Measurements from ENCODE around the gene ZNF3. TPM values are rescaled to one million over a fixed set of nuclear protein-coding genes. Genes with fewer than 3 reads are reported as not detected.

ZNF3 gene
- total RNA-seq, 1 donor from 2014 or later: 37.0 TPM

DNA sequence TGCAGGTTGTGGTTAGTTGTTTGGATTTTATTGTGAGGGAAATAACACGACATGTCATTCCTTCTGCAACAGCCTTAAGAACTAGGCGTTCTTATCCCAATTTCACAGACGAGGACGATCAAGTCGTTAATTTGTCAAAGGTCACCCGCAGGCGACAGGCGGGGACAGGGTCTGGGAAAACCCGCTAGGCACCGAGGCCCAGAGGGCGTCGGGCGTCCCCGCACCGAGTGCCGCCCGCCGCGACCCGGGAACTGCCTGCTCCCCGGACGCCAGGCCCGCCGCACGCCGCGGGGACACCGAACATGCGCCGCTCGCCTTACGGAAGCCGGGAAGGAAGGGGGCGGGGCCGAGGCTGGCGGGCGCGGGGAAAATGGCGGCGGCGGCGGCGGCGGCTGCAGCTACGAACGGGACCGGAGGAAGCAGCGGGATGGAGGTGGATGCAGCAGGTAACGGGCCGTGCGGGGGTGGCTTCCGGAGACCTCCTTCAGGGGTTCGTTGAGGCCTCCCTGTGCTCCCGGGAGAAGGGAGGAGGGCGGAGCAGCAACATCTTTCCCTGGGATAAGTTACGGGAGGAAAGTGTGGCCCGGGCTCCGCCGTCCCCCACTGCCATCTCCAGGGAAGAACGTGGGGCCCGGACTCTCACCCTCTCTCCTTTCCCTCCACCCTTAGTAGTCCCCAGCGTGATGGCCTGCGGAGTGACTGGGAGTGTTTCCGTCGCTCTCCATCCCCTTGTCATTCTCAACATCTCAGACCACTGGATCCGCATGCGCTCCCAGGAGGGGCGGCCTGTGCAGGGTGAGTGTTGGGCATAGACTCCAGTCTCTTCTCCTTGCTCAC lies 7.3 kb upstream of the ZNF3 start, which contains the start of gene COPS6:
Gene COPS6 (plus strand): TSS at position 349 of the 837 bp plus-strand sequence. CDS start 22 bp downstream, at position 371.
- DNase-seq (ENCODE audit: low read depth): no peak

DNA sequence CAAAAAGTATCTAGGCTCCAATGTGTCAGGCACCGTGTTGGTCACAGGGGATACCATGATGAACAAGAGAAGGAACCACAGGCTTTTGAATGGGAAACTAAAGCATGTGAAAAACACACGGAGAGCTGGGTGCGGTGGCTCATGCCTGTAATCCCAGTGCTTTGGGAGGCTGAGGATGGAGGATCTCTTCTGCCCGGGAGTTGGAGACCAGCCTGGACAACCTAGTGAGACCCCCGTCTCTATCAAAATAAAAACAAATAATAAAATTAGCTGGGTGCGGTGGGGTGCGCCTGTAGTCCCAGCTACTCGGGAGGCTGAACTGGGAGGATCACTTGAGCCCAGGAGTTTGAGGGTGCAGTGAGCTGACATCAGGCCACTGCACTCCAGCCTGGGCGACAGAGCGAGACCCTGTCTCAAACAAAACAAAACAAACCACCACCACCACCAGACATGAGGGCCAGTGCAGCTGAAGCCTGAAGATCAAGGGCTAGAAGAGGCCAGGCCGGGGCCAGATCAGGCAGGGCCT lies 6.6 kb upstream of the ZNF3 start:
- no peak for DNase-seq (ENCODE audit: low read depth)

DNA sequence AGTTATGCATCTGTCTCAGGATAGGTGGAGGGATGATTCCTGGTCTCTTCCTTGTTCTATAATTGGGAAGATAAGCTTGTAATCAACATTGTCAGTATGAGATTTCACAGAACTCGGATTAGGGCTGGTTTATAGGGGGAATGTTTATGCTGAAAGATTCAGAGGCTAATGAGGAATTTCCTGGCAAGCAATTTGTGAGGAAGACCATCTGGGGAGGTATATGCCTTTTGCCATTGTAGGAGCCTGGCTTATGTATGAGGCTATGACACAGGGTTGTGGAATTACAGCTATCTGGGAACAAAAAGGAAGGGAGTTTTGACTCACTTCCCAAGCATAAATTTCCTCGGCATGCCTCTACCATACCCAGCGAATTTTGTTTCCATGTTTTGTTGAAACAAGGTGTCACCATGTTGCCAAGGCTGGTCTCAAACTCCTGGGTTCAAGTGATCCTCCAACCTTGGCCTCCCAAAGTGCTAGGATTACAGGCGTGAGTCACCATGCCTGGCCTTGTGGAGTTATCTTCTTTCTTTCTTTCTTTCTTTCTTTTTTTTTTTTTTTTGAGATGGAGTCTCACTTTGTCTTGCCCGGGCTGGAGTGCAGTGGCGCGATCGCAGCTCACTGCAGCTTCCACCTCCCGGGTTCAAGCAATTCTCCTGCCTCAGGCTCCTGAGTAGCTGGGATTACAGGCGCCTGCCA lies 5.7 kb upstream of the ZNF3 start:
- peak; percentile 91 for DNase-seq (ENCODE audit: low read depth)

DNA sequence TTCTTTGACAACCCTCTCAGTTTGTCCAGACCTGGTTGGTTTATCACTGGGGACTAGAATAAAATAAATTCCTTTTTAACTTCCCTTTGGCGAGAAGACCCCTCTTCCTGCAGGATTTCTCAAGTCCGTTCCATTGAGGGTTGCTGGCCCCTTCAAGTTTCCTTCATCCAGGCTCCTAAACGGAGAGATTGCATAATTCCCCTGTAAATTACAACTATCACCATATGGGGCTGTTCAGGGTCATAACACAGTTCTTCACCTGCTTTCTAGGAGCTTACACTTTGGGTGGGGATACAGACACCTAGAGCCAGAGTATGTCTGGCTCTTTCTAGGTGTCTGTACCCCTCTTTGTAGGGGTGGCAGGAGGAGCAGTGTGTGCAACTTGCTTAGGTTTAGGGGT lies 4.0 kb upstream of the ZNF3 start:
- no peak for DNase-seq (ENCODE audit: low read depth)

DNA sequence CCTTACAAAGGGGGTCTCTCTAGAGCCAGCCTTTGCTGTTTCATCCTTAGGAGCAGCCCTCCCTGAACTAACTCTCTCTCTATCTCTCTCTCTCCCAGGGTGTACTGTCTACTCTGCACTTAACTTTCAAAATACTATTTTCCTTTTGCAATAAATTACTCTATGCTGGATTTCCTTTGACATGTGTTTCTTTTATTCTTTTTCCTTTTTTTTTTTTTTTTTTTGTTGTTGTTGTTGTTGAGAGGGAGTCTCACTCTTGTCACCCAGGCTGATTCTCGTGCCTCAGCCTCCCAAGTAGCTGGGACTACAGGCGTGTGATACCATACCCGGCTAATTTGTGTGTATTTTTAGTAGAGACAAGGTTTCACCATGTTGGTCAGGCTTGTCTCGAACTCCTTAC lies 1.5 kb upstream of the ZNF3 start:
- no peak for DNase-seq (ENCODE audit: low read depth)

DNA sequence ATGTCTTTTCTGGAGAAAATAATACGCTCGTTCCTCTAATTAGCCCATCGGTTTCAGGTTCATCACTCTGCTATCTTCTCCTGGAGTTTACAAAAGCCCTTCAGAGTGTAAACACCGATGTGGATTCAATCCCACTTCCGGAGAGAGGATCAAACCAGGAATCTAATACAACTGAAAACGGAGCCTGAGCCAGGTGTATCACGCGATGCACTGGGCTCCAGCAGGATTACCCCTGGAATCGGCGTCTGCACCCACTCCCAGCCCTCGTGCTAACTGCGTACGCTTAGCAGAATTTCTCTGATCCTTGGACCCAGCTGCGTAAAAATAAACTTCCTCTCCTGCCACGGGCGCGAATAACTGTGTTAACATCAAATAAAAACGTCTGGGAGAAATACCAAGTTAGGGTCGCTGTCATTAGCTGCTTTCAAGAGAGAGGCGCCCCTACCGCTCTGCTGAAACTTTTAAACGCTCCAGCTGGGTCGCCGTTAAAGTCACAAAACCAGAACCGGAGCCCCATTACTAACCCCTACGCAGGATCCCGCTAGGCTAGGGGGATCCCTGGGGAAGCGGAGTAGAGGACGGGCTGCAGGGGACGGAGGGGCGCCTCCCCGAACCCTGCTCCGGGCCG lies 502 bp downstream of the ZNF3 start:
- no peak for DNase-seq (ENCODE audit: low read depth)

DNA sequence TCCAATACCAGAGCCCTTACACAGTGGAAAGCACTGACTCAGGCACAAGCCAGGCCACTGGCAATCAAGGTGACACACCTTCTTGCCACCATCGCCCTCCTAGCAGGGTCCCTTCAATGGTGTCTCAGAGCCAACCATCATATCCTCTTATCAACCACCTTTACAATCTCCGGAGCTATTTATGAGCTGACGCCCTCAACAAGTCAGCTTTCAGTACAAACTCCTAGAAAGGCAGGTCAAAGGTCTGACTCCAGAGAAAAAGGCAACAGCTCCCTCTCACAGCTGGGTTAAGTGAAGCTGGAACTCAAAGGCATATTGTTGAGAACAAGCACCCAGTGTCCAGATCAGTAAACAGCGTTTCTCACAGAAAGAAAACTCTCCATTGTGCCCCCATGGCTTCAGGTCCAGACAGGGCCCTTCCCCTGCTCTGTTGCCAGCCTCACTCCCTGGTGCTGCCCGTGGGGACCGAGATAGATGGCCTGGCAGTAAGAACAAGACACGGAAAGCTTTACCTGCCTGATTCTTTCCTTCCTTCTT lies 2.4 kb downstream of the ZNF3 start:
- no peak for DNase-seq (ENCODE audit: low read depth)

DNA sequence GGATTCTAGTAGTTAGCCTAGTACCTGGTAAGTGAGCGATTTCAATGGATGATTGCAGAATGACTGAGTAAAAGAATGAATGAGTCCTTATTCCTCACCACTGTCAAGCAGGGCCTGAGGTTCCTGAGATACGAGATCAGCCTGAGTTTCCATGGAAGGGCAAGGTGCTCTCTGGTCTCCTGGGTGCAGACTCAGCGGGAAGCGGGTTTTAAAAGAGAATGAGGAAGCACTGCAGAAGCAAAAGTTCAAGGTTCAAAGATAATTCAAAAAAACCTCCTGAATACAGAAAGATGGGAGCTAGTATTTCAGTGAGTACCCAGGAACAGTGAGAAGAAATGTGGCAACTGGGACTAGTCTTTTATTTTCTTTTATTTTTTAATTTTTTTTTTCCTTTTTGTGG lies 4.3 kb downstream of the ZNF3 start:
- DNase-seq (ENCODE audit: low read depth): no peak

DNA sequence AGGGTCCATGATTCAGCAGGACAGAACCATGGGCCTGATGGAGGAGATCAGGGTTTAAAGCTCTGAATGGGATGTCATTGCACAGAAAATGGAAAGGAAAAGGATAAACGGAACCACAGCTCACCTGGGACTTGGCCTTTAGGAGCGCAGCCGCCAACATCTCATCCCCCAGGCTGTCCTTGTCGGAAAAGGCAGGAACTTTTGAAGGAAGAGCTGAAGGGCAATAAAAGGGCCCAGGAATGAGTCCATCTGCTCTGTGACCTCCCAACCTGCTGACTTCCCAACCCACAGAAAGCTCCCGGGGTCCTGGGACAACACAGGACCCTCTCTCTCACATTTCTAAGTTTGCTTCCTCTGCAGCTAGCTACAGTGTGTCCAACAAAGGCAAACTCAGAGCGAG lies 6.1 kb downstream of the ZNF3 start:
- no peak for DNase-seq (ENCODE audit: low read depth)

DNA sequence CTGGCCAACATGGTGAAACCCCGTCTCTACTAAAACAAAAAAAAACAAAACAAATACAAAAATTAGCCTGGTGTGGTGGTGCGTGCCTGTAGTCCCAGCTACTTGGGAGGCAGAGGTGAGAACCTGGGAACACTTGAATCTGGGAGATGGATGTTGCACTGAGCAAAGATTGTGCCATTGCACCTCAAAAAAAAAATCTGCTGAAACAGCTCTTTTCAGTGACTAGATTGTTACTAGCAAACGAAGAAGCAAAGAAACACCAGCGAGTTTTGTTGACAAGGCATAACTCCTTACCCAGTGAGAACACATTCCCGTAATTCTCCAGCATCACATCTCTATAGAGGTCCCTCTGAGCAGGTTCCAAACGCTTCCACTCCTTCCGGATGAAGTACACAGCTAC lies 6.7 kb downstream of the ZNF3 start:
- DNase-seq (ENCODE audit: low read depth): no peak

DNA sequence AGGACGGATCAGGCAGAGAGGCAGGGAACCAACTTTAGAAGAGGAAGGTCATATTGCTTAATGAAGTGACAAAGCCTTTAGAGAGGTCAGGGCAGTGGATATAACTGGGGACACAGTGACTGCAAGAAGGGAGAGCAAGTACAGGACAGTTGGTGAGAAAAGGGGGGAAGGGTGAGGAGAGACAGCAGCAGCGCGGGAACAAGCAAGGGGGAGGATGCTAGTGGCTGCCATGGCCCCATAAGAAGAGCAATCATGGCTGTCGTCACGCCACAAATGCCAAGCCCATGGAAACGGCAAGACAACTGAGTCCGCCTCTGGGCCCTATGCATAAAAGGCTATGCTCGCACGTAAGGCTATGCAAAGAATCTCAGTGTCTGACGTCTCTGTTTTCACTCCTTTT lies 9.1 kb downstream of the ZNF3 start:
- no peak for DNase-seq (ENCODE audit: low read depth)

DNA sequence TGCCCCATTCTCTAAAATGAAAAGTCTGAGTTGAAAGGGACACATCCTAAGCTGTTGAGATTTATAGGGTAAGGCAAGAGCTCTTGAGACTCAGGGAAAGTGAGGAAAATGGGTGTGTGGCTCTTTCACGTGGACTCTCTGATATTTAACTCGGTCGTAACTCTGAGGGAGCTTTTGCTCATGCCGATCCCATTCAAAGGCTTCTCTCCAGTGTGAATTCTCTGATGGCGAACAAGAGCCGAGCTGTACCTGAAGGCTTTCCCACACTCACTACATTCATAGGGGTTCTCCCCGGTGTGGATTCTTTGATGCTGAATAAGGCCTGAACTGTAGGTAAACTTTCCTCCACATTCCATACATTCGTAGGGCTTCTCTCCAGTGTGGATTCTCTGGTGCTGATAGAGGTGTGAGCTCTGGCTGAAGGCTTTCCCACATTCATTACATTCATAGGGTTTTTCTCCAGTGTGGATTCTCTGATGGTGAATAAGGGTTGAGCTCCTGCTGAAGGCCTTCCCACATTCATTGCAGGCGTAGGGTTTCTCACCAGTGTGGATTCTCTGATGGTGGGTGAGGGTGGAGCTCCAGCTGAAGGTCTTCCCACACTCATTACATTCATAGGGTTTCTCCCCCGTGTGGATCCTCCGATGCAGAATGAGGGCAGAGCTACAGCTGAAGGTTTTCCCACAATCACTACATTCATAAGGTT lies 10.4 kb downstream of the ZNF3 start:
- no peak for DNase-seq (ENCODE audit: low read depth)

DNA sequence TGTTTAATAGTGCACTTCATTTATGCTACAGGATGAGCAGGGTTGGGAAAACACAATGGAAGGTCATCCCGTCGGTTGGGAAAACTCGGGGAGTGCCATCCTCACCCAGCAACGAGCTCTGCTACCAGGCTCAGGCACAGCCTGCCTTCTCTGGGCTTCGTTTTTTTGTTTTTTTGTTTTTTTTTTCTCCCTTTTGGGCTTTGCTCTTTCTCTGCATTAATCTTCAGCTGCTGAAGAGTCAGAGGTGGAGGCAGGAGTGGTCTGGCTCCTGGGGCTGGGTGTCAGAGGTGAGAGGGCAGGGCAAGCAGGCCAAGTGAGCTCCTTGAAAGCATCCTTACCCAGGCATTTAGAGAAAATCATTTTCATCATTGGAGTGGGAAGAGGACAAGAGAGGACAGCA lies 11.5 kb downstream of the ZNF3 start:
- no peak for DNase-seq (ENCODE audit: low read depth)

DNA sequence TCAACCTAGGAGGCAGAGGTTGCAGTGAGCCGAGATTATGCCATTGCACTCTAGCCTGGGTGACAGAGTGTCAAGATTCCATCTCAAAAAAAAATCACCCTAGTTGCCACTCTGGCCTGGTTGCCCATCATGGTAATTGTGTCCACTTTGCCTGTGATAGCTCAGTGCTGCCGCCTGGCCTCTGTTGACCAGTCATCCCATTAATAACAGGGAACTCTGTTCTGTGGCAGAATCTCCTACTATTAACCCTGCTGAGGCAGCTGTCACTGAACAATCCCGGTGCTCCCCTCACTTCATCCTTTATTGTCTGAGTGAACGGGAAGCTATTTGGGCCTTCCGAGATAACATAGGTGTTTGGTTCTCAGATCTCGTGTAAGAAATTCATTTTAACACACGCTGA lies 14.6 kb downstream of the ZNF3 start:
- no peak for DNase-seq (ENCODE audit: low read depth)

DNA sequence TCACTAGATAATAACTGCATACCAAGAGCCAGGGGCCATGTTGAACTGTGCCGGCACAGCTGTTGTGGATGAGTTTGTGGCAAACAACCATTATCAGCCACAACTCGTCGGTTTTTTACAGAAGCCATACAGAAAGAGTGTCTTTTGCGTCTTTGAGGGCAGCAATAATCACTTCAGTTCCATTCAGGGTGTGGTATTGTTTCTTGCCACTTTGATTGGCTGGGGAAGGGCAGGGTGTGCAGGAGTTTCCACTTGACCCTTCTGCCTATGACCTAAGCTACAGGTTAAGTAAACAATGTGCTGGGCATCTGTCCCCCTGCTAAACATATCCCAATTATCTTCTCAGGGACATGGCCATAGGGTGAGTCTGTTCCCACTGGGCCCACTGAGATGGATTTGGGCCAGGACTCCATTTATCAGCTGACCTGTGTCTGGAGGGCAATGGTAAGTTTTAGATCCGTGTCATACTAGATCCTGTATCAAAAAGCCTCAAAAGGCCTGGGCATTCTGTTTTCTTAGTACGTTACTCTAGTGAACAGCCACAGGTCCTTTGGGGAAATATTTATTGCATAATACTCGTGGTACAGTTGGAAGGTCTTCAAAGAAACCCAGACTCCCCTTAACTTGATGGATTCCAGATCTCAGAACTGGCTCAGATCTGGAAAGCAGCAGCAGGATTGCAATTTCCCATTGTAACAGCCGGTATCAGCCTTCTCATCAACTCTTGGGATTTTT lies 15.9 kb downstream of the ZNF3 start:
- peak; percentile 19 for DNase-seq (ENCODE audit: low read depth)

DNA sequence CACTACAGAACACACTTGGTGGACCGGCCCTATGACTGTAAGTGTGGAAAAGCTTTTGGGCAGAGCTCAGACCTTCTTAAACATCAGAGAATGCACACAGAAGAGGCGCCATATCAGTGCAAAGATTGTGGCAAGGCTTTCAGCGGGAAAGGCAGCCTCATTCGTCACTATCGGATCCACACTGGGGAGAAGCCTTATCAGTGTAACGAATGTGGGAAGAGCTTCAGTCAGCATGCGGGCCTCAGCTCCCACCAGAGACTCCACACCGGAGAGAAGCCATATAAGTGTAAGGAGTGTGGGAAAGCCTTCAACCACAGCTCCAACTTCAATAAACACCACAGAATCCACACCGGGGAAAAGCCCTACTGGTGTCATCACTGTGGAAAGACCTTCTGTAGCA lies 17.4 kb downstream of the ZNF3 start:
- DNase-seq (ENCODE audit: low read depth): no peak

DNA sequence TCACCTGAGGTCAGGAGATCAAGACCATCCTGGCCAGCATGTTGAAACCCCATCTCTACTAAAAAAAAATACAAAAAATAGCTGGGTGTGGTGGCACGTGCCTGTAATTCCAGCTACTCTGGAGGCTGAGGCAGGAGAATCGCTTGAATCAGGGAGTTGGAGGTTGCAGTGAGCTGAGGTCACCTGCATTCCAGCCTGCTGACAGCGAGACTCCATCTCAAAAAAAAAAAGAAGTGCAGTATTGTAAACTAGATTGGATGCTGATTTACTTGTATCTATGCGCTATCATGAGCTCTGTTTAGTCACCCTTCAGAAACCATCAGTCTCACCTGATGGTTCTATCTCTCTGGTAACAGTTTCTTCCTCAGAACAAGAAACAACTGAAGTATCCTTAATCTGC lies 18.1 kb downstream of the ZNF3 start:
- no peak for DNase-seq (ENCODE audit: low read depth)

DNA sequence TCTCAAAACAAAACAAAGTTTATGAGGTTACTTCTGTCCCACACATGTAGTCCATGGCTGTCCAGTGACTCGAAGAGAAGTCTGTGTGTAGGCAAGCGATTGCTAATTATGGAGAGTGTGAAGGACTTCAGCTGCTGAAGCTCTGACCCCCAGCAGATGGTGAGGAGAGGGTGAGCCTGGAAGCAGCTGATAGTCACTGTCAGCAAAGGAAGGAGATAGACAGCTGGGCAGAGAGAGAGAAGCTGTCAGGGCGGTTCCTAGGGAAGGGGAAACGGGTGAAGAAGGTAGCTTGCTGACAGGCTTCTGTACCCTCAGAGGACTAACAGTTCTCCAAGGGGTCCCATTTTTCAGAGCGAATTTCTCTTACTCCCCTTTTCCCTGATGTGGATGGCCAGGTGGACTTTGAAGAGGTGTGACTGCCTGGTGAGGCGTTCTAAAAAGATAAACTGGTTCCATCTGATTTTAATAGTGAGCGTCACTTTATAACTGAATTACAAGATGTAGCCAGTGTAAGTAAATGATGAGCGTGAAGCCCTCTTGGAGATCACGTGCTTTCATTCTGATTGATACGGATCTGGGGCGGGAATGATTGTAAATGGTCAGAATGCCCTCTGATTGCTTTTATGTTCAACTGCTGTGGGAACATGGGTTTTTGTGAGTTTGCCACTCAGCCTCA lies 19.9 kb downstream of the ZNF3 start:
- DNase-seq (ENCODE audit: low read depth): no peak

DNA sequence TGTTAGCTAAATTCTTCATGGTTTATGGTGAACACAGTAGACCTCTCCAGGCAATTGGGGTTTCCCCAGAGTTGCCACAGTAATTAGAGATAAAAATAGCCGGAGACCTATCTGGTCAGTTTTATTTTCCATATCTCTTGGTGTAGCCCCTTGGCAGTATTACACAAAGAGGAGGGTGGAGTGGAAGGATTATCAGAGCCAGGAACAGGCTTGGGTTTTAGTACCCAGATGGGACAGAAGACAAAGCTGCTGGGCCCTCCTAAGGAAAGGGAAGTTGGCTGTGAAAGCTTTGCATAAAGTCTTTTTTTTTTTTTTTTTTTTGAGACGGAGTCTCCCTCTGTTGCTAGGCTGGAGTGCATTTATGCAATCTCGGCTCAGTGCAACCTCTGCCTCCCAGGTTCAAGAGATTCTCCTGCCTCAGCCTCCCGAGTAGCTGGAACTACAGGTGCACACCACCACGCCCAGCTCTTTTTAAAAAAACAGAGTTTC lies 22.2 kb downstream of the ZNF3 start:
- no peak for DNase-seq (ENCODE audit: low read depth)

DNA sequence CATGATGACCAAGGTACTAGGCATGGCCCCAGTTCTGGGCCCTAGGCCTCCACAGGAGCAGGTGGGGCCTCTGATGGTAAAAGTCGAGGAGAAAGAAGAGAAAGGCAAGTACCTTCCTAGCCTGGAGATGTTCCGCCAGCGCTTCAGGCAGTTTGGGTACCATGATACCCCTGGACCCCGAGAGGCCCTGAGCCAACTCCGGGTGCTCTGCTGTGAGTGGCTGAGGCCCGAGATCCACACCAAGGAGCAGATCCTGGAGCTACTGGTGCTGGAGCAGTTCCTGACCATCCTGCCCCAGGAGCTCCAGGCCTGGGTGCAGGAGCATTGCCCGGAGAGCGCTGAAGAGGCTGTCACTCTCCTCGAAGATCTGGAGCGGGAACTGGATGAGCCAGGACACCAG lies 24.5 kb downstream of the ZNF3 start:
- DNase-seq (ENCODE audit: low read depth): no peak

All from renal cortical epithelial cell (primary cell).